ENCODE data around the gene MFF. TPM values are rescaled to one million over a fixed set of nuclear protein-coding genes. Genes with fewer than 3 reads are reported as not detected.

MFF gene
- 10 to 100 TPM; 74.8 to 93.0 TPM for total RNA-seq
- 95.7 TPM for polyA plus RNA-seq (2013, experiment 1 of 2)
- polyA plus RNA-seq (2013, experiment 2 of 2) = 91.6 TPM
- long read RNA-seq, experiment 1, transcript MFF-203 (8 exons, 1,716 nt) = minor isoform, 6 of 63 reads
- long read RNA-seq, experiment 1, transcript MFF-205 (7 exons, 1,085 nt) = major isoform, 16 of 63 reads
- long read RNA-seq, experiment 1, partial matches to known transcripts = 7 of 63 reads
- long read RNA-seq, experiment 1, other reads (novel, unspliced or antisense) = 22 of 63 reads
- long read RNA-seq, experiment 2, transcript MFF-205 (7 exons, 1,085 nt) = major isoform, 26 of 78 reads
- long read RNA-seq, experiment 2, transcript MFF-203 (8 exons, 1,716 nt) = minor isoform, 12 of 78 reads
- long read RNA-seq, experiment 2, partial matches to known transcripts = 3 of 78 reads
- long read RNA-seq, experiment 2, other reads (novel, unspliced or antisense) = 21 of 78 reads
- long read RNA-seq, experiment 3, transcript MFF-205 (7 exons, 1,085 nt) = major isoform, 65 of 163 reads
- long read RNA-seq, experiment 3, transcript MFF-201 (9 exons, 2,004 nt) = minor isoform, 13 of 163 reads
- long read RNA-seq, experiment 3, transcript MFF-203 (8 exons, 1,716 nt) = minor isoform, 22 of 163 reads
- long read RNA-seq, experiment 3, transcript MFF-202 (8 exons, 1,760 nt) = minor isoform, 8 of 163 reads
- long read RNA-seq, experiment 3, partial matches to known transcripts = 7 of 163 reads
- long read RNA-seq, experiment 3, other reads (novel, unspliced or antisense) = 33 of 163 reads
- long read RNA-seq, experiment 4, transcript MFF-205 (7 exons, 1,085 nt) = major isoform, 96 of 190 reads
- long read RNA-seq, experiment 4, transcript MFF-203 (8 exons, 1,716 nt) = minor isoform, 32 of 190 reads
- long read RNA-seq, experiment 4, transcript MFF-219 (5 exons, 820 nt) = minor isoform, 6 of 190 reads
- long read RNA-seq, experiment 4, transcript MFF-201 (9 exons, 2,004 nt) = minor isoform, 11 of 190 reads
- long read RNA-seq, experiment 4, partial matches to known transcripts = 3 of 190 reads
- long read RNA-seq, experiment 4, other reads (novel, unspliced or antisense) = 33 of 190 reads

GRCh38 chr2:227324995-227325838, at the start of gene MFF:
Gene MFF, plus strand, starts transcription at chr2:227325251. Its CDS starts 5,415 bp downstream, at chr2:227330666.
- Histone ChIP-seq H3K27me3 (ENCODE audit: control insufficient read depth, insufficient read depth, low read length, poor library complexity, severe bottlenecking) (no peaks in the 10 kb centered on the region), H3K4me3 (ENCODE audit: low read length) (peak within 1 kb of the TSS; percentile 80), H3K36me3 (ENCODE audit: control insufficient read depth, insufficient read depth, low read length) (peaks cover 11% of the 10 kb centered on the region), H3K27ac (ENCODE audit: low read depth, low read length) (peak within 1 kb of the TSS; percentile 39), H3K9ac (ENCODE audit: extremely low read depth, low read length, poor library complexity, severe bottlenecking) (peak within 1 kb of the TSS; percentile 75), H3K4me1 (ENCODE audit: control insufficient read depth, insufficient read depth, low read length) (no peaks in the 10 kb centered on the region), H3K9me3 (ENCODE audit: control insufficient read depth, low read length) (peaks cover 31% of the 10 kb centered on the region)
- 0% methylated on average over 14 to 67 of the region's 67 CpGs for WGBS, 2 experiments (ENCODE audit: insufficient coverage in 1 of 2, insufficient read length in 1 of 2)
- peak; percentile 61 for TF ChIP-seq CTCF (conservative IDR thresholded peaks at IDR 0.05)
- peak; percentile 95 for DNase-seq
- H3K27me3 Mint-ChIP-seq (ENCODE audit: insufficient read depth) = no peaks in the 10 kb centered on the region
- H3K27ac Mint-ChIP-seq = peak within 1 kb of the TSS; percentile 96
- peaks cover 14% of the 10 kb centered on the region for H3K4me1 Mint-ChIP-seq
- H3K9me3 Mint-ChIP-seq = peaks cover 39% of the 10 kb centered on the region
- H3K36me3 Mint-ChIP-seq (ENCODE audit: low read depth) = peaks cover 27% of the 10 kb centered on the region
- H3K4me3 Mint-ChIP-seq = peak within 1 kb of the TSS; percentile 90

GRCh38 chr2:227280895-227281294, 44.2 kb upstream of the MFF start:
- no peak overlapping the region for H3K4me3 Mint-ChIP-seq
- Histone ChIP-seq H3K27ac (ENCODE audit: low read depth, low read length) (no peak overlapping the region), H3K4me1 (ENCODE audit: control insufficient read depth, insufficient read depth, low read length) (no peaks in the 10 kb centered on the region), H3K9me3 (ENCODE audit: control insufficient read depth, low read length) (no peaks in the 10 kb centered on the region), H3K36me3 (ENCODE audit: control insufficient read depth, insufficient read depth, low read length) (no peaks in the 10 kb centered on the region), H3K27me3 (ENCODE audit: control insufficient read depth, insufficient read depth, low read length, poor library complexity, severe bottlenecking) (peaks cover 33% of the 10 kb centered on the region), H3K4me3 (ENCODE audit: low read length) (no peak overlapping the region), H3K9ac (ENCODE audit: extremely low read depth, low read length, poor library complexity, severe bottlenecking) (no peak overlapping the region)
- no peak for DNase-seq
- H3K27me3 Mint-ChIP-seq (ENCODE audit: insufficient read depth) = peaks cover 75% of the 10 kb centered on the region
- peaks cover 7% of the 10 kb centered on the region for H3K4me1 Mint-ChIP-seq
- no peaks in the 10 kb centered on the region for H3K36me3 Mint-ChIP-seq (ENCODE audit: low read depth)
- no peak overlapping the region for H3K27ac Mint-ChIP-seq
- TF ChIP-seq CTCF (conservative IDR thresholded peaks at IDR 0.05) = no peak
- H3K9me3 Mint-ChIP-seq = peaks cover 3% of the 10 kb centered on the region
